Osteoblast (primary cell): ENCODE data around the gene SOX6. TPM values are rescaled to one million over a fixed set of nuclear protein-coding genes. Genes with fewer than 3 reads are reported as not detected.

Experiments used
- DNase-seq: peaks from one replicate; pipeline ENCODE4 v3.0.0; 2011; ENCODE audit warnings: low spot score, mixed read lengths; ENCODE audit not compliant: insufficient read length; ENCODE audit errors: missing footprints
- H2AFZ ChIP-seq: 2 replicates; pipeline ENCODE4 v1.6.0; 2011; ENCODE audit warnings: mild to moderate bottlenecking, low read length
- H3K27ac ChIP-seq: 2 replicates; pipeline ENCODE4 v1.5.1; 2011; ENCODE audit warnings: mild to moderate bottlenecking, low read depth, low read length, moderate library complexity
- H3K27me3 ChIP-seq: 2 replicates; pipeline ENCODE4 v1.6.0; 2012; ENCODE audit warnings: mild to moderate bottlenecking, control low read depth, inconsistent platforms, low read length, moderate library complexity; ENCODE audit not compliant: insufficient read depth
- H3K36me3 ChIP-seq: 2 replicates; pipeline ENCODE4 v1.5.1; 2011; ENCODE audit warnings: mild to moderate bottlenecking, low read length, control low read depth, moderate library complexity; ENCODE audit not compliant: insufficient read depth
- H3K4me1 ChIP-seq: 2 replicates; pipeline ENCODE4 v1.5.1; 2011; ENCODE audit warnings: mild to moderate bottlenecking, low read length, control low read depth, moderate library complexity; ENCODE audit not compliant: insufficient read depth
- H3K4me2 ChIP-seq: 2 replicates; pipeline ENCODE4 v1.6.0; 2011; ENCODE audit warnings: mild to moderate bottlenecking, low read length; ENCODE audit not compliant: insufficient read depth
- H3K4me3 ChIP-seq: fragments of 200-600 bp; sonication (generic); 3 replicates; pipeline ENCODE4 v1.5.1; 2012; ENCODE audit warnings: mild to moderate bottlenecking, low read length, inconsistent platforms; ENCODE audit not compliant: insufficient read depth
- H3K79me2 ChIP-seq: 2 replicates; pipeline ENCODE4 v1.6.0; 2012; ENCODE audit warnings: mild to moderate bottlenecking, low read length, control low read depth, inconsistent platforms; ENCODE audit not compliant: insufficient read depth
- H3K9me3 ChIP-seq: 2 replicates; pipeline ENCODE4 v1.5.1; 2011; ENCODE audit warnings: low read depth, low read length, control low read depth
- H4K20me1 ChIP-seq: 2 replicates; pipeline ENCODE4 v1.6.0; 2012; ENCODE audit warnings: mild to moderate bottlenecking, low read length, control low read depth; ENCODE audit not compliant: insufficient read depth
- CTCF ChIP-seq: IDR thresholded peaks from 2 replicates; pipeline ENCODE4 v1.5.1; 2011; ENCODE audit warnings: mild to moderate bottlenecking, low read depth, low read length, moderate library complexity; ENCODE audit errors: extremely low read depth
- total RNA-seq: library from RNA; depleted of rRNA; stranded (reverse); fragments of >200 nt; gene quantifications from 2 replicates; pipeline ENCODE4 v1.2.3, GENCODE V29; 2012

SOX6 gene
- total RNA-seq, 1 donor, result 3.3 TPM

GRCh38 chr11:16047073-16047472 lies 309.3 kb downstream of the SOX6 start:
- Histone ChIP-seq H3K4me1 (no peaks in the 10 kb centered on the region), H3K27me3 (no peaks in the 10 kb centered on the region), H3K36me3 (no peaks in the 10 kb centered on the region), H3K4me3 (no peak overlapping the region), H4K20me1 (no peaks in the 10 kb centered on the region), H3K27ac (no peak overlapping the region), H3K79me2 (no peaks in the 10 kb centered on the region), H3K9me3 (no peaks in the 10 kb centered on the region), H2AFZ (no peak overlapping the region), H3K4me2 (no peak overlapping the region)
- TF ChIP-seq CTCF, result no peak
- no peak for DNase-seq

GRCh38 chr11:16043617-16044016 lies 312.7 kb downstream of the SOX6 start:
- Histone ChIP-seq H4K20me1 (no peaks in the 10 kb centered on the region), H3K27me3 (no peaks in the 10 kb centered on the region), H3K4me1 (no peaks in the 10 kb centered on the region), H3K27ac (no peak overlapping the region), H2AFZ (no peak overlapping the region), H3K4me2 (no peak overlapping the region), H3K9me3 (no peaks in the 10 kb centered on the region), H3K4me3 (no peak overlapping the region), H3K79me2 (no peaks in the 10 kb centered on the region), H3K36me3 (no peaks in the 10 kb centered on the region)
- no peak for DNase-seq
- TF ChIP-seq CTCF, result no peak

GRCh38 chr11:16041207-16041606 lies 315.1 kb downstream of the SOX6 start:
- Histone ChIP-seq H4K20me1 (no peaks in the 10 kb centered on the region), H3K4me1 (no peaks in the 10 kb centered on the region), H2AFZ (no peak overlapping the region), H3K36me3 (no peaks in the 10 kb centered on the region), H3K4me2 (no peak overlapping the region), H3K27me3 (no peaks in the 10 kb centered on the region), H3K79me2 (no peaks in the 10 kb centered on the region), H3K4me3 (no peak overlapping the region), H3K9me3 (no peaks in the 10 kb centered on the region), H3K27ac (no peak overlapping the region)
- no peak for TF ChIP-seq CTCF
- DNase-seq, result no peak

- no peak overlapping the region for H3K4me3 ChIP-seq
- no peak for TF ChIP-seq CTCF
- DNase-seq, result no peak
Measured at GRCh38 chr11:16040151-16040550, 316.2 kb downstream of the SOX6 start.

More at GRCh38 chr11:16040151-16040550, 316.2 kb downstream of the SOX6 start:
- no peaks in the 10 kb centered on the region for H3K36me3 ChIP-seq
- no peaks in the 10 kb centered on the region for H3K9me3 ChIP-seq
- no peak overlapping the region for H3K27ac ChIP-seq
- H3K27me3 ChIP-seq, result no peaks in the 10 kb centered on the region
- no peak overlapping the region for H2AFZ ChIP-seq
- no peak overlapping the region for H3K4me2 ChIP-seq
- H4K20me1 ChIP-seq, result no peaks in the 10 kb centered on the region
- no peaks in the 10 kb centered on the region for H3K79me2 ChIP-seq
- H3K4me1 ChIP-seq, result no peaks in the 10 kb centered on the region
